ENCODE results near the gene GPBP1L1. TPM values are rescaled to one million over a fixed set of nuclear protein-coding genes. Genes with fewer than 3 reads are reported as not detected.

The GPBP1L1 gene
- total RNA-seq, 1 experiment from 2014 or later, result 110 TPM

DNA sequence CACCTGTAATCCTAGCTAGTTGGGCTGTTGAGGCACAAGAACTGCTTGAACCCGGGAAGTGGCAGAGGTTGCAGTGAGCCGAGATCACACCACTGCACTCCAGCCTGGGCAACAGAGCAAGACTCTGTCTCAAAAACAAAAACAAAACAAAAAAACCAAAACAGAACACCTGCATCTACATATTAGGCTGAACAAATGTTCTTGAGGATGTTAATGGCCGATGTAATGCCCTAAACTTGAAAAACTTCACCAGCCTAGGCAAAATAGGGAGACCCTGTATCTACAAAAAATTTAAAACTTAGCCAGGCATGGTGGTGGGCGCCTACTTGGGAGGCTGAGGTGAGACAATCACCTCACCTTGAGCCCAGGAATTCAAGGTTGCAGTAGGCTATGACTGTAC lies 17.8 kb downstream of the GPBP1L1 start:
- H3K9me3 ChIP-seq (ENCODE audit: control insufficient read depth in 1 of 2, insufficient read depth in 1 of 2, low read depth in 1 of 2, low read length in 2 of 2), result no peaks in the 10 kb centered on the region
- POLR2A ChIA-PET, result no interaction called here
- no peaks in the 10 kb centered on the region for H3K4me1 ChIP-seq (ENCODE audit: control insufficient read depth in 1 of 2, insufficient read depth in 2 of 2, low read length in 2 of 2)
- TF ChIP-seq SRF (IDR thresholded peaks at IDR 0.05; ENCODE audit: low read depth) (no peak), SP1 (IDR thresholded peaks at IDR 0.05; ENCODE audit: low read depth) (no peak), SIN3A (IDR thresholded peaks at IDR 0.05; ENCODE audit: low read depth) (no peak), EGR1 (IDR thresholded peaks at IDR 0.05; ENCODE audit: low read depth) (no peak), EZH2 (IDR thresholded peaks at IDR 0.05) (no peak), ZNF274 (IDR thresholded peaks at IDR 0.05; ENCODE audit: low read depth, low read length) (no peak), ELF1 (IDR thresholded peaks at IDR 0.05; ENCODE audit: borderline replicate concordance, low read depth) (no peak), POLR2A (IDR thresholded peaks at IDR 0.05; ENCODE audit: borderline replicate concordance, extremely low read depth, insufficient read depth, insufficient read length) (no peak)
- TF ChIP-seq, protein P1, sequence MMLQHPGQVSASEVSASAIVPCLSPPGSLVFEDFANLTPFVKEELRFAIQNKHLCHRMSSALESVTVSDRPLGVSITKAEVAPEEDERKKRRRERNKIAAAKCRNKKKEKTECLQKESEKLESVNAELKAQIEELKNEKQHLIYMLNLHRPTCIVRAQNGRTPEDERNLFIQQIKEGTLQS (IDR thresholded peaks at IDR 0.05), result no peak
- TF ChIP-seq, protein P2, sequence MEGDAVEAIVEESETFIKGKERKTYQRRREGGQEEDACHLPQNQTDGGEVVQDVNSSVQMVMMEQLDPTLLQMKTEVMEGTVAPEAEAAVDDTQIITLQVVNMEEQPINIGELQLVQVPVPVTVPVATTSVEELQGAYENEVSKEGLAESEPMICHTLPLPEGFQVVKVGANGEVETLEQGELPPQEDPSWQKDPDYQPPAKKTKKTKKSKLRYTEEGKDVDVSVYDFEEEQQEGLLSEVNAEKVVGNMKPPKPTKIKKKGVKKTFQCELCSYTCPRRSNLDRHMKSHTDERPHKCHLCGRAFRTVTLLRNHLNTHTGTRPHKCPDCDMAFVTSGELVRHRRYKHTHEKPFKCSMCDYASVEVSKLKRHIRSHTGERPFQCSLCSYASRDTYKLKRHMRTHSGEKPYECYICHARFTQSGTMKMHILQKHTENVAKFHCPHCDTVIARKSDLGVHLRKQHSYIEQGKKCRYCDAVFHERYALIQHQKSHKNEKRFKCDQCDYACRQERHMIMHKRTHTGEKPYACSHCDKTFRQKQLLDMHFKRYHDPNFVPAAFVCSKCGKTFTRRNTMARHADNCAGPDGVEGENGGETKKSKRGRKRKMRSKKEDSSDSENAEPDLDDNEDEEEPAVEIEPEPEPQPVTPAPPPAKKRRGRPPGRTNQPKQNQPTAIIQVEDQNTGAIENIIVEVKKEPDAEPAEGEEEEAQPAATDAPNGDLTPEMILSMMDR (IDR thresholded peaks at IDR 0.05 in 2 of 3, conservative IDR thresholded peaks at IDR 0.05 in 1 of 3; ENCODE audit: borderline replicate concordance in 1 of 3, insufficient read depth in 1 of 3, low read depth in 2 of 3, low read length in 2 of 3), result no peak
- H3K4me3 ChIP-seq (replicated peaks in 1 of 2; ENCODE audit: low read depth in 1 of 2, low read length in 2 of 2), result no peak overlapping the region
- H3K27me3 ChIP-seq (ENCODE audit: insufficient read depth, low read length), result no peaks in the 10 kb centered on the region
- no peak overlapping the region for H2AFZ ChIP-seq (ENCODE audit: low read depth, low read length, poor library complexity, severe bottlenecking)
- no peak for ATAC-seq
- no TSS peak for BruUV-seq (replicated peaks)
- no peak overlapping the region for H3K4me2 ChIP-seq (ENCODE audit: low read length)
- intact Hi-C loops (cut with micrococcal nuclease), result no loop called here
- no peak overlapping the region for H3K9ac ChIP-seq (ENCODE audit: low read length)
- no peaks in the 10 kb centered on the region for H3K36me3 ChIP-seq (ENCODE audit: control insufficient read depth in 1 of 2, insufficient read depth in 2 of 2, low read length in 2 of 2)
- no peaks in the 10 kb centered on the region for H3K9me2 ChIP-seq (ENCODE audit: insufficient read depth)
- no peak for DNase-seq (ENCODE audit: low read depth, low spot score)
- H3K27ac ChIP-seq (ENCODE audit: low read depth, low read length), result no peak overlapping the region
- CTCF ChIA-PET, result no interaction called here
- H3K79me2 ChIP-seq (ENCODE audit: insufficient read depth, low read length), result peaks cover 99% of the 10 kb centered on the region
- RAD21 ChIA-PET (ENCODE audit: low non-redundant PET in 1 of 2, low total read pairs in 2 of 2, uncharacterized antibody in 2 of 2, unreplicated experiment in 2 of 2), result no interaction called here
- H4K20me1 ChIP-seq (ENCODE audit: insufficient read depth), result peaks cover 15% of the 10 kb centered on the region

All from HCT116 (cell line).